Upper lobe of right lung (tissue), 1 donor: ENCODE data around the gene CPT1A. TPM values are rescaled to one million over a fixed set of nuclear protein-coding genes. Genes with fewer than 3 reads are reported as not detected.

Experiments
- ATAC-seq: fragments of 200-7000 bp; cut with Tn5 transposase; one replicate; pipeline ENCODE4 v1.9.1; 2020; ENCODE audit warnings: mild to moderate bottlenecking, moderate library complexity
- DNase-seq: peaks from one replicate; pipeline ENCODE4 v3.0.0-alpha.2; 2020
- H3K27ac ChIP-seq: fragments of 200-600 bp; one replicate; pipeline ENCODE4 v1.8.0; 2022
- H3K27me3 ChIP-seq: fragments of 200-600 bp; one replicate; pipeline ENCODE4 v1.8.0; 2022; ENCODE audit warnings: mild to moderate bottlenecking
- H3K36me3 ChIP-seq: fragments of 200-600 bp; one replicate; pipeline ENCODE4 v1.8.0; 2022
- H3K4me1 ChIP-seq: fragments of 200-600 bp; one replicate; pipeline ENCODE4 v1.8.0; 2022
- H3K4me3 ChIP-seq: fragments of 200-600 bp; one replicate; pipeline ENCODE4 v1.8.0; 2022; ENCODE audit warnings: mild to moderate bottlenecking
- H3K9me3 ChIP-seq: fragments of 200-600 bp; one replicate; pipeline ENCODE4 v1.8.0; 2022
- intact Hi-C: fragments of 100-400 bp; cut with DNase I; formaldehyde crosslinking; loops from one replicate; pipeline ENCODE4 v1.11.0; 2022
- total RNA-seq: library from RNA; stranded (reverse); fragmentation: NEBNext Ultra II Directional; extraction: Animal tissue kit (Norgen Biotek cat#: 25700); gene quantifications from one replicate; pipeline ENCODE4 v1.2.1, GENCODE V29; 2021
- TF ChIP-seq, protein P1 (sequence below): fragments of 200-600 bp; IDR thresholded peaks from one replicate; pipeline ENCODE4 v1.8.0; 2022; ENCODE audit warnings: antibody characterized with exemption
- donor health status: DM: no; HTN: yes; CAD: no; lungs with severe emphysema.

Gene CPT1A
- total RNA-seq, 1 donor from 2014 or later = 76.4 TPM

DNA sequence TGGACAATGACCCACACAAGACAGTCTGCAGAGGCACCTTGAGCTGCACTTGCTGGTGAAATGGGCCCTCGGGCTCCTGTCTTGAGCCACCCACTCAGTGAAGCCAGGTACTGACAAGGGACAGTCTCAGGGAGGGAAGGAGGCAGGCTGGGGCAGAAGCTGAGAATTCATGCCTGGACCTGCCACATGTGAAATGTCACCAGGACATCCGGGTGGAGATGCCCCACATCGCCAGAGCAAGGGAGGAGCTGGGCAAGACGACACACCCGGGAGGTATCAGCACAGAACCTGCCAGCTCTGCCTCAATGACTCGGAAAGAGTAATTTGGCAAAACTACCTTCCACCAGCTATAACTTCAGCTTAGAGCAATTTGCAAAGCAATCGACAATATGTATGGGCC, 23.5 kb downstream of the CPT1A start:
- H3K4me3 ChIP-seq = no peak overlapping the region
- DNase-seq (no peak), ATAC-seq (peak; percentile 19)
- no peak overlapping the region for H3K27ac ChIP-seq
- H3K4me1 ChIP-seq = no peaks in the 10 kb centered on the region
- TF ChIP-seq, protein P1, sequence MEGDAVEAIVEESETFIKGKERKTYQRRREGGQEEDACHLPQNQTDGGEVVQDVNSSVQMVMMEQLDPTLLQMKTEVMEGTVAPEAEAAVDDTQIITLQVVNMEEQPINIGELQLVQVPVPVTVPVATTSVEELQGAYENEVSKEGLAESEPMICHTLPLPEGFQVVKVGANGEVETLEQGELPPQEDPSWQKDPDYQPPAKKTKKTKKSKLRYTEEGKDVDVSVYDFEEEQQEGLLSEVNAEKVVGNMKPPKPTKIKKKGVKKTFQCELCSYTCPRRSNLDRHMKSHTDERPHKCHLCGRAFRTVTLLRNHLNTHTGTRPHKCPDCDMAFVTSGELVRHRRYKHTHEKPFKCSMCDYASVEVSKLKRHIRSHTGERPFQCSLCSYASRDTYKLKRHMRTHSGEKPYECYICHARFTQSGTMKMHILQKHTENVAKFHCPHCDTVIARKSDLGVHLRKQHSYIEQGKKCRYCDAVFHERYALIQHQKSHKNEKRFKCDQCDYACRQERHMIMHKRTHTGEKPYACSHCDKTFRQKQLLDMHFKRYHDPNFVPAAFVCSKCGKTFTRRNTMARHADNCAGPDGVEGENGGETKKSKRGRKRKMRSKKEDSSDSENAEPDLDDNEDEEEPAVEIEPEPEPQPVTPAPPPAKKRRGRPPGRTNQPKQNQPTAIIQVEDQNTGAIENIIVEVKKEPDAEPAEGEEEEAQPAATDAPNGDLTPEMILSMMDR = no peak
- H3K9me3 ChIP-seq = no peaks in the 10 kb centered on the region
- H3K27me3 ChIP-seq = no peaks in the 10 kb centered on the region
- intact Hi-C loops = no loop called here
- peaks cover 21% of the 10 kb centered on the region for H3K36me3 ChIP-seq

- peaks cover 27% of the 10 kb centered on the region for H3K36me3 ChIP-seq
- intact Hi-C loops = no loop called here
- H3K27ac ChIP-seq = no peak overlapping the region
- H3K27me3 ChIP-seq = no peaks in the 10 kb centered on the region
- H3K4me1 ChIP-seq = no peaks in the 10 kb centered on the region
- DNase-seq (no peak), ATAC-seq (no peak)
- H3K9me3 ChIP-seq = no peaks in the 10 kb centered on the region
- TF ChIP-seq, protein P1 = no peak
- H3K4me3 ChIP-seq = no peak overlapping the region
Measured at GRCh38 chr11:68817554-68817953, 24.2 kb downstream of the CPT1A start.

DNA sequence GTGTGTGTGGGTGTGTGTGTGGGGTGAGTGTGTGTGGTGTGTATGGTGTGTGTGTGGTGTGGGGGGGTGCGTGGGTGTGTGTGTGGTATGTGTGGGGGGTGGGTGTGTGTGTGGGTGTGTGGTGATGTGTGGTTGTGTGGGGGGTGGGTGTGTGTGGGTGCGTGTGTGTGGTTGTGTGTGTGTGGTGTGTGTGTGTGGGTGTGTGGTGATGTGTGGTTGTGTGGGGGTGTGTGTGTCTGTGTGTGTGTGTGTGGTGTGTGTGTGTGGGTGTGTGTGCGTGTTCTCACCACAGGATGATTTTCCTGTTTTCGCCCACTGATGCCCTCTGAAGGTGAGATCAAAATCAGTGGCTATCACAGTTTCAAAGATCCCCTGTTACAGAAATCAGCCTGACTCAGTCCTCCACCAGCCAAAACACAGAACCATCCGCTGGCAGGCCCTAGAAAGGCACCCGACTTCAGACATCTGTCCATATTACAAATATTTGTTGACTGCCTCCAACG, 24.7 kb downstream of the CPT1A start:
- H3K9me3 ChIP-seq = no peaks in the 10 kb centered on the region
- no peak overlapping the region for H3K4me3 ChIP-seq
- DNase-seq (no peak), ATAC-seq (peak; percentile 8)
- no peaks in the 10 kb centered on the region for H3K4me1 ChIP-seq
- peaks cover 33% of the 10 kb centered on the region for H3K36me3 ChIP-seq
- no peaks in the 10 kb centered on the region for H3K27me3 ChIP-seq
- TF ChIP-seq, protein P1 = no peak
- intact Hi-C loops = no loop called here
- H3K27ac ChIP-seq = no peak overlapping the region

- H3K27ac ChIP-seq = no peak overlapping the region
- no peaks in the 10 kb centered on the region for H3K9me3 ChIP-seq
- no peak overlapping the region for H3K4me3 ChIP-seq
- no peaks in the 10 kb centered on the region for H3K4me1 ChIP-seq
- H3K36me3 ChIP-seq = peaks cover 38% of the 10 kb centered on the region
- ATAC-seq (no peak), DNase-seq (no peak)
- intact Hi-C loops = no loop called here
- H3K27me3 ChIP-seq = no peaks in the 10 kb centered on the region
- TF ChIP-seq, protein P1 = no peak
Measured at GRCh38 chr11:68816251-68816776, 25.4 kb downstream of the CPT1A start.

GRCh38 chr11:68813773-68814172, 27.9 kb downstream of the CPT1A start:
- ATAC-seq (no peak), DNase-seq (no peak)
- H3K27me3 ChIP-seq = no peaks in the 10 kb centered on the region
- H3K36me3 ChIP-seq = peaks cover 62% of the 10 kb centered on the region
- H3K9me3 ChIP-seq = no peaks in the 10 kb centered on the region
- no peaks in the 10 kb centered on the region for H3K4me1 ChIP-seq
- intact Hi-C loops = no loop called here
- H3K4me3 ChIP-seq = no peak overlapping the region
- no peak overlapping the region for H3K27ac ChIP-seq
- TF ChIP-seq, protein P1 = no peak

- ATAC-seq (peak; percentile 50), DNase-seq (no peak)
- TF ChIP-seq, protein P1 = no peak
- Histone ChIP-seq H3K4me3 (no peak overlapping the region), H3K4me1 (no peaks in the 10 kb centered on the region), H3K27me3 (no peaks in the 10 kb centered on the region), H3K27ac (no peak overlapping the region), H3K36me3 (peaks cover 72% of the 10 kb centered on the region), H3K9me3 (no peaks in the 10 kb centered on the region)
- intact Hi-C loops = no loop called here
Measured at GRCh38 chr11:68812526-68812925, 29.2 kb downstream of the CPT1A start.
